PFSK-1 (cell line): ENCODE measurements around the gene PKM.

Experiments
- FOXP2 ChIP-seq: optimal IDR thresholded peaks from 2 replicates; pipeline ENCODE3; 2011; ENCODE audit warnings: borderline replicate concordance, control low read depth, inconsistent platforms; ENCODE audit not compliant: insufficient read depth; ENCODE audit errors: extremely low read length, extremely low read depth
- POLR2AphosphoS5 ChIP-seq: IDR thresholded peaks from 2 replicates; pipeline ENCODE4 v1.6.1; 2012; ENCODE audit warnings: low read depth, mild to moderate bottlenecking, control low read depth, low read length, moderate library complexity
- SIN3A ChIP-seq: IDR thresholded peaks from 2 replicates; pipeline ENCODE4 v1.6.1; 2012; ENCODE audit warnings: mild to moderate bottlenecking, low read length, moderate library complexity, borderline replicate concordance; ENCODE audit not compliant: insufficient read depth
- TAF1 ChIP-seq: IDR thresholded peaks from 2 replicates; pipeline ENCODE4 v1.6.1; 2012; ENCODE audit warnings: low read length, control low read depth, borderline replicate concordance; ENCODE audit not compliant: insufficient read depth

DNA sequence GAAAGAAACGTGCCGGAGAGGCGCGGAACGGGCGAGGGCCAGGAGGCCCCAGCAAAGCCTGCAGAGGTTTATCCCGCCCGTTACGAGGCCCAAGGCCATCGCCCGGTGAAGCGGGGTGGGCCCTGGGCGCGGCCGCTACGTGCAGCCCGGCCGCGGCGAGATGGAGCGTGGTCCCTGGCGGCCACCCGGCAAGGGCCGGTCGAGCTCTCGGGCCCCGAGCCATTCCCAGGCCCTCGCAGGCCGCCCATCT, 1.1 kb downstream of the PKM start:
- TF ChIP-seq FOXP2 (no peak), TAF1 (no peak), POLR2AphosphoS5 (no peak), SIN3A (no peak)
